ENCODE results near the gene ITPR2.
A peak's percentile ranks its signal among the peaks of the same experiment; 100 is the strongest.

ITPR2 gene

DNA sequence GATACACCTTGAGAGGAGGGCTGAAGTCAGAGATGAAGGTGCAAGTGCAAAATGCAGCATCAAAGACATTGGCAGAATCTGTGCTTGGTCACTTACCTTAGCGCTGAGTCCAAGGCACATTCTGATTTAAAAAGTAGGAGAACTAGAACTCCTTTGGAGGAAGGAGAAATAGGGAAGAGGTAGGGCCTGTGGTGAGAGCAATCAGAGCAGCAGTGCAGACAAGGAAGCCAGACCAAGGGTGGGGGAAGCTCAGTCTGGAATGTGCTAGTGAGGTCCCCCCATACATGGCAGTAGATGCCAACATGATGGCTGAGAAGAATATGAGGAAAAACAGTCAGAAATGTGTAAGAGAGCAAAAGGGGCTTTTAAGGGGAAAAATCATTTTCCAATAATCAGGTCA is 431.1 kb downstream of the ITPR2 start:
- 100% methylated on average over 1 of the region's 1 CpG for WGBS
- H4K8ac ChIP-seq (ENCODE audit: low read length), result no peak overlapping the region

DNA sequence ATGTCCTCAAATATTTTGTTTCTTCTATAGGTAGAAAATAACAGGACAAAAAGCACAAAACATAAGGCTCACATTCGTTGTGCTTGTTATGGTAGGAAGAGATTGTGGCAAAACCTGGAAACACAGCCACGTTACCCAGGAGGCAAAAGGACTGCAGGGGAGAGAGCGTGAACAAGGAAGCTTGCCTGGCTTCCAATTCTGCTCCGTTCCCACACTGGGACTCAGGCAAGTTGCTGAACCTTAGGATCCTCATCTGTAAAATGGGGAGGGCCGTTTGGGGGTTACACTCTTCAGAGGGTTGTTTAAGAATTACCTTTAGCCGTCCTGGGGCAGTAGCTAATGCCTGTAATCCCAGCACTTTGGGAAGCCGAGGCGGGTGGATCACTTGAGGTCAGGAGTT is 432.4 kb downstream of the ITPR2 start:
- H3K27ac ChIP-seq (ENCODE audit: low read length, poor library complexity, severe bottlenecking), result no peak overlapping the region
- no peak overlapping the region for H3K4me2 ChIP-seq (ENCODE audit: low read length, poor library complexity, severe bottlenecking)
- no peak overlapping the region for H2AFZ ChIP-seq (ENCODE audit: low read depth, low read length)
- no peak overlapping the region for H2AK5ac ChIP-seq (ENCODE audit: low read length, severe bottlenecking)
- no peaks in the 10 kb centered on the region for H3K4me1 ChIP-seq (ENCODE audit: control insufficient read depth, insufficient read depth, low read depth, low read length)
- no peak overlapping the region for H3K4me3 ChIP-seq (ENCODE audit: insufficient read depth in 1 of 2, low read depth in 1 of 2, low read length in 2 of 2)
- no peak overlapping the region for H3K9ac ChIP-seq (ENCODE audit: low read length)
- H2BK120ac ChIP-seq (ENCODE audit: low read depth, low read length), result no peak overlapping the region
- H3K4ac ChIP-seq (ENCODE audit: low read depth in 1 of 2, low read length in 2 of 2), result no peak overlapping the region
- no peaks in the 10 kb centered on the region for H3K27me3 ChIP-seq (ENCODE audit: control insufficient read depth in 1 of 2, insufficient read depth in 1 of 2, low read length in 2 of 2)
- H3K18ac ChIP-seq (ENCODE audit: low read depth in 1 of 2, low read length in 2 of 2), result no peak overlapping the region
- no peaks in the 10 kb centered on the region for H3K9me3 ChIP-seq (ENCODE audit: control insufficient read depth, low read length)
- H2BK15ac ChIP-seq (ENCODE audit: low read depth, poor library complexity, severe bottlenecking), result no peak overlapping the region
- peaks cover 0 to 6% of the 10 kb centered on the region in 2 experiments for H3K36me3 ChIP-seq (ENCODE audit: control insufficient read depth in 1 of 2, insufficient read depth in 2 of 2, low read depth in 1 of 2, low read length in 2 of 2)
- no peak overlapping the region for H3K23ac ChIP-seq (ENCODE audit: low read length in 2 of 2)
- H2BK12ac ChIP-seq (ENCODE audit: low read length in 2 of 2), result no peak overlapping the region
- no peaks in the 10 kb centered on the region for H3K79me1 ChIP-seq (replicated peaks; ENCODE audit: low read length, poor library complexity, severe bottlenecking)
- 88% methylated on average over 8 of the region's 8 CpGs for WGBS
- no peak overlapping the region for H4K91ac ChIP-seq (ENCODE audit: low read length)
- H3K14ac ChIP-seq (ENCODE audit: low read length in 2 of 2), result peak overlapping the region in 1 of 2 experiments; percentile 80
- DNase-seq, result no peak
- H4K8ac ChIP-seq (ENCODE audit: low read length), result no peak overlapping the region
- no peak overlapping the region for H2BK5ac ChIP-seq (ENCODE audit: low read depth, low read length, poor library complexity, severe bottlenecking)

More for the DNA sequence above, 431.1 kb downstream of the ITPR2 start:
- H3K4me2 ChIP-seq (ENCODE audit: low read length, poor library complexity, severe bottlenecking), result no peak overlapping the region
- no peaks in the 10 kb centered on the region for H3K9me3 ChIP-seq (ENCODE audit: control insufficient read depth, low read length)
- peaks cover 0 to 6% of the 10 kb centered on the region in 2 experiments for H3K36me3 ChIP-seq (ENCODE audit: control insufficient read depth in 1 of 2, insufficient read depth in 2 of 2, low read depth in 1 of 2, low read length in 2 of 2)
- H3K79me1 ChIP-seq (replicated peaks; ENCODE audit: low read length, poor library complexity, severe bottlenecking), result no peaks in the 10 kb centered on the region
- no peak overlapping the region for H2BK5ac ChIP-seq (ENCODE audit: low read depth, low read length, poor library complexity, severe bottlenecking)
- H4K91ac ChIP-seq (ENCODE audit: low read length), result no peak overlapping the region
- DNase-seq, result no peak
- no peak overlapping the region for H3K9ac ChIP-seq (ENCODE audit: low read length)
- no peak overlapping the region for H3K4ac ChIP-seq (ENCODE audit: low read depth in 1 of 2, low read length in 2 of 2)
- H3K23ac ChIP-seq (ENCODE audit: low read length in 2 of 2), result no peak overlapping the region
- H3K14ac ChIP-seq (ENCODE audit: low read length in 2 of 2), result no peak overlapping the region
- no peak overlapping the region for H2BK15ac ChIP-seq (ENCODE audit: low read depth, poor library complexity, severe bottlenecking)
- H3K4me1 ChIP-seq (ENCODE audit: control insufficient read depth, insufficient read depth, low read depth, low read length), result peaks cover 2% of the 10 kb centered on the region
- H2AK5ac ChIP-seq (ENCODE audit: low read length, severe bottlenecking), result no peak overlapping the region
- H2AFZ ChIP-seq (ENCODE audit: low read depth, low read length), result no peak overlapping the region
- H3K27ac ChIP-seq (ENCODE audit: low read length, poor library complexity, severe bottlenecking), result no peak overlapping the region
- H3K27me3 ChIP-seq (ENCODE audit: control insufficient read depth in 1 of 2, insufficient read depth in 1 of 2, low read length in 2 of 2), result no peaks in the 10 kb centered on the region
- no peak overlapping the region for H2BK120ac ChIP-seq (ENCODE audit: low read depth, low read length)
- no peak overlapping the region for H3K18ac ChIP-seq (ENCODE audit: low read depth in 1 of 2, low read length in 2 of 2)
- no peak overlapping the region for H3K4me3 ChIP-seq (ENCODE audit: insufficient read depth in 1 of 2, low read depth in 1 of 2, low read length in 2 of 2)
- H2BK12ac ChIP-seq (ENCODE audit: low read length in 2 of 2), result no peak overlapping the region

DNA sequence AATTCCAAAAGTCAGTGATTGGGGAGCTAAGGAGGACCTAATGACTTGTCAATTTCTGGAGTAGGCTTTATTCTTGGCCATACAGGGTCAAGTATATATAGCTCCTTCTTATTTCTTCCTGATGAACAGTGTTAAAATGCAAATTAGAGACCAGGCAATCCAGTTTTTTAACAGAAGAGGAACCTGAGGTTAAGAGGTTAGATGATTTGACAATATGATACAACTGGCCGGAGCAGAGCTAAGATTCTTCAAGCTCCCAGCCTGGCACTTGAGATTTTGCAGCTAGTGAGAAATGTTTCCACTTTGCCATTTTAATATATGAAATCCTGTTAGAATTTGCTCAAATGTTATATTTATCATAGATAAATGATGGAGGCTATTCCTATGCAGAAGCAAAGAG is 433.6 kb downstream of the ITPR2 start:
- Histone ChIP-seq H3K9ac (ENCODE audit: low read length) (no peak overlapping the region), H2AK5ac (ENCODE audit: low read length, severe bottlenecking) (no peak overlapping the region), H4K8ac (ENCODE audit: low read length) (no peak overlapping the region), H2BK5ac (ENCODE audit: low read depth, low read length, poor library complexity, severe bottlenecking) (no peak overlapping the region), H3K36me3 (ENCODE audit: control insufficient read depth in 1 of 2, insufficient read depth in 2 of 2, low read depth in 1 of 2, low read length in 2 of 2) (peaks cover 0 to 10% of the 10 kb centered on the region in 2 experiments), H2AFZ (ENCODE audit: low read depth, low read length) (no peak overlapping the region), H3K23ac (ENCODE audit: low read length in 2 of 2) (no peak overlapping the region), H2BK12ac (ENCODE audit: low read length in 2 of 2) (no peak overlapping the region), H3K27ac (ENCODE audit: low read length, poor library complexity, severe bottlenecking) (no peak overlapping the region), H3K4ac (ENCODE audit: low read depth in 1 of 2, low read length in 2 of 2) (no peak overlapping the region), H4K91ac (ENCODE audit: low read length) (no peak overlapping the region), H3K14ac (ENCODE audit: low read length in 2 of 2) (no peak overlapping the region), H2BK15ac (ENCODE audit: low read depth, poor library complexity, severe bottlenecking) (no peak overlapping the region), H3K79me1 (replicated peaks; ENCODE audit: low read length, poor library complexity, severe bottlenecking) (no peaks in the 10 kb centered on the region), H2BK120ac (ENCODE audit: low read depth, low read length) (no peak overlapping the region), H3K4me3 (ENCODE audit: insufficient read depth in 1 of 2, low read depth in 1 of 2, low read length in 2 of 2) (no peak overlapping the region), H3K27me3 (ENCODE audit: control insufficient read depth in 1 of 2, insufficient read depth in 1 of 2, low read length in 2 of 2) (no peaks in the 10 kb centered on the region), H3K18ac (ENCODE audit: low read depth in 1 of 2, low read length in 2 of 2) (no peak overlapping the region), H3K4me1 (ENCODE audit: control insufficient read depth, insufficient read depth, low read depth, low read length) (no peaks in the 10 kb centered on the region), H3K9me3 (ENCODE audit: control insufficient read depth, low read length) (no peaks in the 10 kb centered on the region), H3K4me2 (ENCODE audit: low read length, poor library complexity, severe bottlenecking) (no peak overlapping the region)
- DNase-seq, result no peak
- 100% methylated on average over 1 of the region's 1 CpG for WGBS

DNA sequence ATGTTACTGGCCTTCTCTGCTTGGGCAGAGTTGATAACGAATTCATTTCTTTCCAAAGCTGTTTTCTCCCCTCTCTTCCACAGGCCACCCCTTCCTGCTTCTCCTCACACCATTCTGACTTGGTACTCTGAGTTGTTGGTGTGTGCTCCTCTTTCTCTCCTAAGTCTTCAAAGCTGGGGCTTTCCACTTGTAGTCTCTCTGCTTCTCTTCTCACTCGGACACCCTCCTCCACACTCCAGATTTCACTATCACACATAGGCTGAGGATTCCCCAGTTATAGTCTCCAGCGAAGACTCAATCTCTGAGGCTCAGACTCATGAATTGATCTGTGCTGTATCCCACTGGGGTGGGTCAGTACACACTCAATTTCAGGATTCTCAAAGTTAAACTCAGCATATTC is 436.6 kb downstream of the ITPR2 start:
- Histone ChIP-seq H3K23ac (ENCODE audit: low read length in 2 of 2) (no peak overlapping the region), H3K4me1 (ENCODE audit: control insufficient read depth, insufficient read depth, low read depth, low read length) (no peaks in the 10 kb centered on the region), H3K18ac (ENCODE audit: low read depth in 1 of 2, low read length in 2 of 2) (no peak overlapping the region), H3K4me2 (ENCODE audit: low read length, poor library complexity, severe bottlenecking) (no peak overlapping the region), H2BK120ac (ENCODE audit: low read depth, low read length) (no peak overlapping the region), H3K4ac (ENCODE audit: low read depth in 1 of 2, low read length in 2 of 2) (no peak overlapping the region), H2BK5ac (ENCODE audit: low read depth, low read length, poor library complexity, severe bottlenecking) (no peak overlapping the region), H3K79me1 (replicated peaks; ENCODE audit: low read length, poor library complexity, severe bottlenecking) (no peaks in the 10 kb centered on the region), H2BK15ac (ENCODE audit: low read depth, poor library complexity, severe bottlenecking) (no peak overlapping the region), H2AFZ (ENCODE audit: low read depth, low read length) (no peak overlapping the region), H4K8ac (ENCODE audit: low read length) (no peak overlapping the region), H3K14ac (ENCODE audit: low read length in 2 of 2) (no peak overlapping the region), H3K36me3 (ENCODE audit: control insufficient read depth in 1 of 2, insufficient read depth in 2 of 2, low read depth in 1 of 2, low read length in 2 of 2) (peaks cover 0 to 10% of the 10 kb centered on the region in 2 experiments), H2AK5ac (ENCODE audit: low read length, severe bottlenecking) (no peak overlapping the region), H3K27ac (ENCODE audit: low read length, poor library complexity, severe bottlenecking) (no peak overlapping the region), H3K27me3 (ENCODE audit: control insufficient read depth in 1 of 2, insufficient read depth in 1 of 2, low read length in 2 of 2) (no peaks in the 10 kb centered on the region), H4K91ac (ENCODE audit: low read length) (no peak overlapping the region), H3K4me3 (ENCODE audit: insufficient read depth in 1 of 2, low read depth in 1 of 2, low read length in 2 of 2) (no peak overlapping the region), H3K9ac (ENCODE audit: low read length) (no peak overlapping the region), H3K9me3 (ENCODE audit: control insufficient read depth, low read length) (no peaks in the 10 kb centered on the region), H2BK12ac (ENCODE audit: low read length in 2 of 2) (no peak overlapping the region)
- 95% methylated on average over 3 of the region's 3 CpGs for WGBS
- no peak for DNase-seq

All from mesenchymal stem cell (in vitro differentiated cells and primary cell).